HEK293 (cell line): ENCODE data around the gene TNFAIP3.

Source experiments
- CTCF ChIA-PET: fragments of 350-600 bp; formaldehyde crosslinking; extraction: SDS; loops from one replicate; lab custom pipeline; 2021; ENCODE audit warnings: antibody characterized with exemption; lab: Yijun Ruan, JAX
- POLR2A ChIA-PET: fragments of 300-600 bp; formaldehyde crosslinking; extraction: SDS; loops from one replicate; lab custom pipeline; 2020; ENCODE audit warnings: antibody characterized with exemption, inconsistent platforms; lab: Yijun Ruan, JAX
- H3K27ac ChIP-seq: fragments of 200-500 bp; sonication (Bioruptor generic); 2 replicates; pipeline ENCODE4 v1.5.1; 2014; ENCODE audit warnings: low read depth, low read length, control low read depth, inconsistent platforms; ENCODE audit errors: extremely low read depth
- H3K36me3 ChIP-seq, 2 experiments: fragments of 200-500 bp in 1 of 2; sonication (Bioruptor generic) in 1 of 2; 1 replicate in 1 of 2; 2 replicates in 1 of 2; pipeline ENCODE4 v1.5.1; 2014 to 2017; ENCODE audit warnings: inconsistent platforms in 2 of 2, low read length in 2 of 2; ENCODE audit not compliant: control insufficient read depth in 2 of 2, insufficient read depth in 1 of 2
- H3K4me1 ChIP-seq: fragments of 200-500 bp; sonication (Bioruptor generic); 2 replicates; pipeline ENCODE4 v1.5.1; 2014; ENCODE audit warnings: mild to moderate bottlenecking, low read length, inconsistent platforms; ENCODE audit not compliant: control insufficient read depth, insufficient read depth
- H3K4me3 ChIP-seq: 2 replicates; pipeline ENCODE4 v1.5.1; 2011; ENCODE audit warnings: low read depth, mild to moderate bottlenecking, control low read depth, low read length, moderate library complexity
- H3K9me3 ChIP-seq: fragments of 200-500 bp; sonication (Bioruptor generic); 2 replicates; pipeline ENCODE4 v1.5.1; 2014; ENCODE audit warnings: low read depth, low read length, inconsistent platforms; ENCODE audit not compliant: control insufficient read depth, insufficient read depth
- FEZF1 ChIP-seq: fragments of 450-650 bp; formaldehyde crosslinking; IDR thresholded peaks from 2 replicates; pipeline ENCODE4 v1.5.1; 2016; ENCODE audit warnings: missing biosample characterization, missing genetic modification characterization
- KLF1 ChIP-seq: fragments of 450-650 bp; formaldehyde crosslinking; IDR thresholded peaks from 2 replicates; pipeline ENCODE4 v1.5.1; 2016; ENCODE audit warnings: missing biosample characterization, missing genetic modification characterization
- KLF10 ChIP-seq: fragments of 450-650 bp; IDR thresholded peaks from 2 replicates; pipeline ENCODE4 v1.5.1; 2018; ENCODE audit warnings: missing biosample characterization, mild to moderate bottlenecking, missing genetic modification characterization
- KLF16 ChIP-seq: fragments of 450-650 bp; formaldehyde crosslinking; IDR thresholded peaks from 2 replicates; pipeline ENCODE4 v1.5.1; 2017; ENCODE audit warnings: missing biosample characterization, missing genetic modification characterization
- SCRT1 ChIP-seq: fragments of 450-650 bp; formaldehyde crosslinking; IDR thresholded peaks from 2 replicates; pipeline ENCODE4 v1.5.1; 2016; ENCODE audit warnings: missing biosample characterization, missing genetic modification characterization, borderline replicate concordance
- SETDB1 ChIP-seq: IDR thresholded peaks from one replicate; pipeline ENCODE4 v1.6.1; 2017; ENCODE audit warnings: mild to moderate bottlenecking, low read length, moderate library complexity, mixed read lengths; ENCODE audit not compliant: insufficient read length
- SP2 ChIP-seq: fragments of 450-650 bp; formaldehyde crosslinking; IDR thresholded peaks from 2 replicates; pipeline ENCODE4 v1.5.1; 2016; ENCODE audit warnings: missing biosample characterization, missing genetic modification characterization
- YY2 ChIP-seq: fragments of 450-650 bp; formaldehyde crosslinking; IDR thresholded peaks from 2 replicates; pipeline ENCODE4 v1.5.1; 2016; ENCODE audit warnings: missing biosample characterization, missing genetic modification characterization
- ZBTB7A ChIP-seq: fragments of 450-650 bp; formaldehyde crosslinking; IDR thresholded peaks from 2 replicates; pipeline ENCODE4 v1.5.1; 2016; ENCODE audit warnings: low read depth, missing biosample characterization, missing genetic modification characterization
- ZBTB8A ChIP-seq: fragments of 450-650 bp; formaldehyde crosslinking; IDR thresholded peaks from 2 replicates; pipeline ENCODE4 v1.5.1; 2016; ENCODE audit warnings: missing biosample characterization, missing genetic modification characterization
- ZFP3 ChIP-seq: fragments of 450-650 bp; formaldehyde crosslinking; IDR thresholded peaks from 2 replicates; pipeline ENCODE4 v1.5.1; 2016; ENCODE audit warnings: low read depth, missing biosample characterization, missing genetic modification characterization
- ZNF19 ChIP-seq: fragments of 450-650 bp; formaldehyde crosslinking; IDR thresholded peaks from 2 replicates; pipeline ENCODE4; 2016; ENCODE audit warnings: missing biosample characterization, missing genetic modification characterization, low read depth
- ZNF2 ChIP-seq: fragments of 450-650 bp; formaldehyde crosslinking; IDR thresholded peaks from 2 replicates; pipeline ENCODE4 v1.5.1; 2016; ENCODE audit warnings: missing biosample characterization, missing genetic modification characterization
- ZNF239 ChIP-seq: fragments of 450-650 bp; formaldehyde crosslinking; IDR thresholded peaks from 2 replicates; pipeline ENCODE4 v1.5.1; 2016; ENCODE audit warnings: missing biosample characterization, missing genetic modification characterization
- ZNF354C ChIP-seq: fragments of 450-650 bp; formaldehyde crosslinking; IDR thresholded peaks from 2 replicates; pipeline ENCODE4 v1.5.1; 2016; ENCODE audit warnings: missing biosample characterization, missing genetic modification characterization, low read depth, borderline replicate concordance
- ZNF37A ChIP-seq: fragments of 450-650 bp; IDR thresholded peaks from 2 replicates; pipeline ENCODE4 v1.5.1; 2018; ENCODE audit warnings: missing biosample characterization, missing genetic modification characterization
- ZNF404 ChIP-seq: fragments of 450-650 bp; formaldehyde crosslinking; IDR thresholded peaks from 2 replicates; pipeline ENCODE4 v1.5.1; 2017; ENCODE audit warnings: missing biosample characterization, missing genetic modification characterization
- ZNF548 ChIP-seq: fragments of 450-650 bp; formaldehyde crosslinking; IDR thresholded peaks from 2 replicates; pipeline ENCODE4 v1.5.1; 2016; ENCODE audit warnings: missing biosample characterization, missing genetic modification characterization
- ZNF558 ChIP-seq: fragments of 450-650 bp; formaldehyde crosslinking; IDR thresholded peaks from 2 replicates; pipeline ENCODE4 v1.5.1; 2016; ENCODE audit warnings: missing biosample characterization, missing genetic modification characterization
- ZNF561 ChIP-seq: fragments of 450-650 bp; IDR thresholded peaks from 2 replicates; pipeline ENCODE4 v1.5.1; 2018; ENCODE audit warnings: missing biosample characterization, missing genetic modification characterization, borderline replicate concordance
- ZNF571 ChIP-seq: fragments of 450-650 bp; formaldehyde crosslinking; IDR thresholded peaks from 2 replicates; pipeline ENCODE4 v1.5.0; 2017; ENCODE audit warnings: missing biosample characterization, missing genetic modification characterization
- ZNF624 ChIP-seq: fragments of 450-650 bp; formaldehyde crosslinking; IDR thresholded peaks from 2 replicates; pipeline ENCODE4 v1.5.1; 2017; ENCODE audit warnings: missing biosample characterization, missing genetic modification characterization
- ZNF670 ChIP-seq: fragments of 450-650 bp; formaldehyde crosslinking; IDR thresholded peaks from 2 replicates; pipeline ENCODE4 v1.5.1; 2016; ENCODE audit warnings: missing biosample characterization, missing genetic modification characterization, low read depth
- ZSCAN30 ChIP-seq: fragments of 450-650 bp; IDR thresholded peaks from 2 replicates; pipeline ENCODE4 v1.5.1; 2018; ENCODE audit warnings: missing biosample characterization, mild to moderate bottlenecking, missing genetic modification characterization, moderate library complexity
- TF ChIP-seq, protein P1 (sequence below): IDR thresholded peaks from 2 replicates; pipeline ENCODE4 v1.6.1; 2011; ENCODE audit warnings: mild to moderate bottlenecking, low read depth, low read length, borderline replicate concordance
- TF ChIP-seq, protein P2 (sequence below): fragments of 450-650 bp; formaldehyde crosslinking; IDR thresholded peaks from 2 replicates; pipeline ENCODE4; 2016; ENCODE audit warnings: missing biosample characterization, missing genetic modification characterization
- TF ChIP-seq, protein P3 (sequence below): fragments of 450-650 bp; formaldehyde crosslinking; IDR thresholded peaks from 2 replicates; pipeline ENCODE4 v1.5.1; 2016; ENCODE audit warnings: missing biosample characterization, missing genetic modification characterization, low read depth
- TF ChIP-seq, protein P4 (sequence below): fragments of 450-650 bp; formaldehyde crosslinking; IDR thresholded peaks from 2 replicates; pipeline ENCODE4 v1.5.1; 2016; ENCODE audit warnings: missing biosample characterization, missing genetic modification characterization
- TF ChIP-seq, protein P5 (sequence below): fragments of 450-650 bp; formaldehyde crosslinking; IDR thresholded peaks from 2 replicates; pipeline ENCODE4 v1.5.1; 2016; ENCODE audit warnings: missing biosample characterization, missing genetic modification characterization
- TF ChIP-seq, protein P6 (sequence below): fragments of 450-650 bp; formaldehyde crosslinking; IDR thresholded peaks from 2 replicates; pipeline ENCODE4 v1.5.1; 2016; ENCODE audit warnings: missing biosample characterization, missing genetic modification characterization

TNFAIP3 gene

DNA sequence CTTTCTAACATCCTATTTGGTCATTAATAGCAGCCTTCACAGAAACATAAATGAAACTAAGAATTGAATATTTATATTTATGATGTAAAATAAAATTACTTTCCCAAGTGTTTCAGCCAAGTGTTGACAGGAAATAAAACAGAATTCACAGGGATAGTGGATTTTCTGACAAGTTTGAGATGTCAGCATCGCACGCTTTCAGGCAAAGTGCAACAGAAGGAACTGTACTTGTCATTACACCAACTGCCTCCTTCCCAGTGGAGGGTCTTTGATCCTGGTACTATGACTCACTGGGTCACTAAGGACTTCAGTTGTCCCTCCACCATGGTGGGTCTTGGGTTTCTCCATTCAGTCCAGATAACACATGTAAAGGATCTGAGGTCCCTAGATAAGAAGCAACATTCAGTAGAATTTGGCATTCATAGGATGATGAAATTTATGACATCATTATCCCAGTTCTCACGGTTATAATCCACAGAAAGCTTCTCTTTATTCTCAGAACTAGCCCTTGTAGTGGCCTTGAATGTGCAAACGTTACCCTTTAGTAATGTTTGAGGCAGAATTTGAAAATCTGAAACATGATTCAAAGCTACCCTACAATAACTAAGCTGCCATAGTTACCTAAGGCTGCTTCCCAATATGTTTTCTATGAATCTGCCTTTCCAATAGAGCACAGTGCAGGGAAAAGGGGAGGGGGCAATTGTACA lies 3.8 kb upstream of the TNFAIP3 start:
- no peak overlapping the region for H3K27ac ChIP-seq
- ChIA-PET CTCF (interaction anchor here (1.1 to 1.8 kb wide), 4 partner anchors 12 to 159 kb away, joined by 3 to 6 read pairs (median 4); no protein-coding TSS in a partner anchor), POLR2A (no interaction called here)
- no peaks in the 10 kb centered on the region for H3K36me3 ChIP-seq
- H3K4me1 ChIP-seq = peaks cover 16% of the 10 kb centered on the region
- H3K4me3 ChIP-seq = no peak overlapping the region
- H3K9me3 ChIP-seq = no peaks in the 10 kb centered on the region
- no peak for TF ChIP-seq KLF10 (tag by site-specific recombination)
- no peak for TF ChIP-seq ZNF37A (tag by site-specific recombination)
- no peak for TF ChIP-seq KLF1 (tag by site-specific recombination)
- TF ChIP-seq ZNF19 (tag by site-specific recombination) = no peak
- TF ChIP-seq SETDB1 = peak; percentile 2
- peak; percentile 44; the same call in 1 of the 2 replicates for TF ChIP-seq KLF16
- TF ChIP-seq ZNF561 = no peak
- peak; percentile 23; the same call in 1 of the 2 replicates for TF ChIP-seq FEZF1 (tag by site-specific recombination)
- no peak for TF ChIP-seq YY2 (tag by site-specific recombination)
- no peak for TF ChIP-seq ZNF548
- TF ChIP-seq ZNF624 (tag by site-specific recombination) = no peak
- no peak for TF ChIP-seq ZNF670 (tag by site-specific recombination)
- TF ChIP-seq, protein P1, sequence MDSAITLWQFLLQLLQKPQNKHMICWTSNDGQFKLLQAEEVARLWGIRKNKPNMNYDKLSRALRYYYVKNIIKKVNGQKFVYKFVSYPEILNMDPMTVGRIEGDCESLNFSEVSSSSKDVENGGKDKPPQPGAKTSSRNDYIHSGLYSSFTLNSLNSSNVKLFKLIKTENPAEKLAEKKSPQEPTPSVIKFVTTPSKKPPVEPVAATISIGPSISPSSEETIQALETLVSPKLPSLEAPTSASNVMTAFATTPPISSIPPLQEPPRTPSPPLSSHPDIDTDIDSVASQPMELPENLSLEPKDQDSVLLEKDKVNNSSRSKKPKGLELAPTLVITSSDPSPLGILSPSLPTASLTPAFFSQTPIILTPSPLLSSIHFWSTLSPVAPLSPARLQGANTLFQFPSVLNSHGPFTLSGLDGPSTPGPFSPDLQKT = no peak
- TF ChIP-seq ZNF404 = no peak
- TF ChIP-seq, protein P2, sequence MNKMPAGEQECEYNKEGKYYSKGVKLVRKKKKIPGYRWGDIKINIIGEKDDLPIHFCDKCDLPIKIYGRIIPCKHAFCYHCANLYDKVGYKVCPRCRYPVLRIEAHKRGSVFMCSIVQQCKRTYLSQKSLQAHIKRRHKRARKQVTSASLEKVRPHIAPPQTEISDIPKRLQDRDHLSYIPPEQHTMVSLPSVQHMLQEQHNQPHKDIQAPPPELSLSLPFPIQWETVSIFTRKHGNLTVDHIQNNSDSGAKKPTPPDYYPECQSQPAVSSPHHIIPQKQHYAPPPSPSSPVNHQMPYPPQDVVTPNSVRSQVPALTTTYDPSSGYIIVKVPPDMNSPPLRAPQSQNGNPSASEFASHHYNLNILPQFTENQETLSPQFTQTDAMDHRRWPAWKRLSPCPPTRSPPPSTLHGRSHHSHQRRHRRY (tag by site-specific recombination) = no peak
- no peak for TF ChIP-seq ZSCAN30
- TF ChIP-seq ZNF354C = no peak
- no peak for TF ChIP-seq ZBTB7A (tag by site-specific recombination)
- TF ChIP-seq ZBTB8A (tag by site-specific recombination) = peak; percentile 41
- no peak for TF ChIP-seq SCRT1 (tag by site-specific recombination)
- TF ChIP-seq ZNF558 (tag by site-specific recombination) = no peak
- TF ChIP-seq ZNF239 (tag by site-specific recombination) = no peak
- TF ChIP-seq, protein P3, sequence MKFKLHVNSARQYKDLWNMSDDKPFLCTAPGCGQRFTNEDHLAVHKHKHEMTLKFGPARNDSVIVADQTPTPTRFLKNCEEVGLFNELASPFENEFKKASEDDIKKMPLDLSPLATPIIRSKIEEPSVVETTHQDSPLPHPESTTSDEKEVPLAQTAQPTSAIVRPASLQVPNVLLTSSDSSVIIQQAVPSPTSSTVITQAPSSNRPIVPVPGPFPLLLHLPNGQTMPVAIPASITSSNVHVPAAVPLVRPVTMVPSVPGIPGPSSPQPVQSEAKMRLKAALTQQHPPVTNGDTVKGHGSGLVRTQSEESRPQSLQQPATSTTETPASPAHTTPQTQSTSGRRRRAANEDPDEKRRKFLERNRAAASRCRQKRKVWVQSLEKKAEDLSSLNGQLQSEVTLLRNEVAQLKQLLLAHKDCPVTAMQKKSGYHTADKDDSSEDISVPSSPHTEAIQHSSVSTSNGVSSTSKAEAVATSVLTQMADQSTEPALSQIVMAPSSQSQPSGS = peak; percentile 96
- TF ChIP-seq ZNF571 (tag by site-specific recombination) = no peak
- no peak for TF ChIP-seq SP2 (tag by site-specific recombination)
- TF ChIP-seq, protein P4, sequence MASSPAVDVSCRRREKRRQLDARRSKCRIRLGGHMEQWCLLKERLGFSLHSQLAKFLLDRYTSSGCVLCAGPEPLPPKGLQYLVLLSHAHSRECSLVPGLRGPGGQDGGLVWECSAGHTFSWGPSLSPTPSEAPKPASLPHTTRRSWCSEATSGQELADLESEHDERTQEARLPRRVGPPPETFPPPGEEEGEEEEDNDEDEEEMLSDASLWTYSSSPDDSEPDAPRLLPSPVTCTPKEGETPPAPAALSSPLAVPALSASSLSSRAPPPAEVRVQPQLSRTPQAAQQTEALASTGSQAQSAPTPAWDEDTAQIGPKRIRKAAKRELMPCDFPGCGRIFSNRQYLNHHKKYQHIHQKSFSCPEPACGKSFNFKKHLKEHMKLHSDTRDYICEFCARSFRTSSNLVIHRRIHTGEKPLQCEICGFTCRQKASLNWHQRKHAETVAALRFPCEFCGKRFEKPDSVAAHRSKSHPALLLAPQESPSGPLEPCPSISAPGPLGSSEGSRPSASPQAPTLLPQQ (tag by site-specific recombination) = 0 out of 2 replicates have a peak, but pooled peaks have one; percentile 51
- TF ChIP-seq, protein P5, sequence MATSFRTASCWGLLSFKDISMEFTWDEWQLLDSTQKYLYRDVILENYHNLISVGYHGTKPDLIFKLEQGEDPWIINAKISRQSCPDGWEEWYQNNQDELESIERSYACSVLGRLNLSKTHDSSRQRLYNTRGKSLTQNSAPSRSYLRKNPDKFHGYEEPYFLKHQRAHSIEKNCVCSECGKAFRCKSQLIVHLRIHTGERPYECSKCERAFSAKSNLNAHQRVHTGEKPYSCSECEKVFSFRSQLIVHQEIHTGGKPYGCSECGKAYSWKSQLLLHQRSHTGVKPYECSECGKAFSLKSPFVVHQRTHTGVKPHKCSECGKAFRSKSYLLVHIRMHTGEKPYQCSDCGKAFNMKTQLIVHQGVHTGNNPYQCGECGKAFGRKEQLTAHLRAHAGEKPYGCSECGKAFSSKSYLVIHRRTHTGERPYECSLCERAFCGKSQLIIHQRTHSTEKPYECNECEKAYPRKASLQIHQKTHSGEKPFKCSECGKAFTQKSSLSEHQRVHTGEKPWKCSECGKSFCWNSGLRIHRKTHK (tag by site-specific recombination) = no peak
- no peak for TF ChIP-seq ZFP3
- TF ChIP-seq, protein P6, sequence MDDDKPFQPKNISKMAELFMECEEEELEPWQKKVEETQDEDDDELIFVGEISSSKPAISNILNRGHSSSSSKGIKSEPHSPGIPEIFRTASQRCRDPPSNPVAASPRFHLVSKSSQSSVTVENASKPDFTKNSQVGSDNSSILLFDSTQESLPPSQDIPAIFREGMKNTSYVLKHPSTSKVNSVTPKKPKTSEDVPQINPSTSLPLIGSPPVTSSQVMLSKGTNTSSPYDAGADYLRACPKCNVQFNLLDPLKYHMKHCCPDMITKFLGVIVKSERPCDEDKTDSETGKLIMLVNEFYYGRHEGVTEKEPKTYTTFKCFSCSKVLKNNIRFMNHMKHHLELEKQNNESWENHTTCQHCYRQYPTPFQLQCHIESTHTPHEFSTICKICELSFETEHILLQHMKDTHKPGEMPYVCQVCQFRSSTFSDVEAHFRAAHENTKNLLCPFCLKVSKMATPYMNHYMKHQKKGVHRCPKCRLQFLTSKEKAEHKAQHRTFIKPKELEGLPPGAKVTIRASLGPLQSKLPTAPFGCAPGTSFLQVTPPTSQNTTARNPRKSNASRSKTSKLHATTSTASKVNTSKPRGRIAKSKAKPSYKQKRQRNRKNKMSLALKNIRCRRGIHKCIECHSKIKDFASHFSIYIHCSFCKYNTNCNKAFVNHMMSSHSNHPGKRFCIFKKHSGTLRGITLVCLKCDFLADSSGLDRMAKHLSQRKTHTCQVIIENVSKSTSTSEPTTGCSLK = no peak
- TF ChIP-seq ZNF2 = no peak
